Measurements from ENCODE around the gene KIF2C.
"Not testable (repeated sequence)": the region's sequence is repeated elsewhere in the genome, so short reads cannot be mapped to it uniquely, and the experiment has no call there.

The KIF2C gene

DNA sequence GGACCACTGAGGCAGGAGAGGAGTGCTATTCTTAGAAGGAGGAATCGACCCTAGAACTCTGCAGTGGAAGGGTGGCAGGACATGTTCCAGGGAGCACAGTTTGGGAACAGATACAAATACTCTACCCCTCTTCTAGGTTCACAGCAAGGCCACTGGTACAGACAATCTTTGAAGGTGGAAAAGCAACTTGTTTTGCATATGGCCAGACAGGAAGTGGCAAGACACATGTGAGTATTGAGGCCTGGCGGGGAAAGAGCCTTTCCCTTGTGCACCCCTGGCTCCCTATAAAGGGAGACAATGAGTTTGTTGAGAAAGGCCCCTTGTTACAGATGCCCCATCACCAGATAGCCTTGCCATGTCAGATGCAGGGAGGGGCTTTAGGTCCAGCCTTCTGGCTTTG is 17.8 kb downstream of the KIF2C start:
- H3K4me3 ChIP-seq (ENCODE audit: low read length in 2 of 2), result no peak overlapping the region
- DNase-seq (ENCODE audit: low spot score), result no peak
- peaks cover 0 to 2% of the 10 kb centered on the region in 2 donors for H3K9me3 ChIP-seq (replicated peaks in 1 of 2; ENCODE audit: control insufficient read depth in 2 of 2, insufficient read depth in 1 of 2, low read depth in 1 of 2, low read length in 2 of 2)
- H3K4me2 ChIP-seq (ENCODE audit: insufficient read depth, low read length, poor library complexity, severe bottlenecking), result no peak overlapping the region
- no peak overlapping the region for H3K14ac ChIP-seq (ENCODE audit: low read length)
- peaks cover 75 to 100% of the 10 kb centered on the region in 2 donors for H3K36me3 ChIP-seq (replicated peaks in 1 of 2; ENCODE audit: control insufficient read depth in 2 of 2, insufficient read depth in 2 of 2, low read length in 2 of 2)
- H3K4me1 ChIP-seq (ENCODE audit: control insufficient read depth in 2 of 2, insufficient read depth in 1 of 2, low read depth in 1 of 2, low read length in 2 of 2), result no peaks in the 10 kb centered on the region
- H3K23ac ChIP-seq (ENCODE audit: low read depth, low read length, poor library complexity), result no peak overlapping the region
- no CpG with 5 or more reads among the region's 2 CpGs for WGBS, 2 donors (ENCODE audit: extremely low coverage in 2 of 2, insufficient read length in 2 of 2, insufficient replicate concordance in 1 of 2)
- H2AK5ac ChIP-seq (ENCODE audit: low read depth, low read length), result no peak overlapping the region
- no peak overlapping the region for H4K8ac ChIP-seq (ENCODE audit: low read depth, low read length)
- no peak overlapping the region for H3K9ac ChIP-seq (ENCODE audit: low read depth, low read length, poor library complexity)
- H3K27me3 ChIP-seq (ENCODE audit: control insufficient read depth in 3 of 3, insufficient read depth in 3 of 3, low read depth in 1 of 3, low read length in 3 of 3), result no peaks in the 10 kb centered on the region
- no peak overlapping the region for H3K27ac ChIP-seq (replicated peaks; ENCODE audit: low read length)
- no peak overlapping the region for H2AFZ ChIP-seq (ENCODE audit: low read length)
- no peak overlapping the region for H3K18ac ChIP-seq (ENCODE audit: low read length)
- no peak overlapping the region for H4K91ac ChIP-seq (ENCODE audit: low read depth, low read length, poor library complexity)
- H2BK12ac ChIP-seq (ENCODE audit: low read length), result no peak overlapping the region
- no peak overlapping the region for H3K4ac ChIP-seq (ENCODE audit: low read length)
- no peak overlapping the region for H2BK5ac ChIP-seq (ENCODE audit: low read length)
- no peak overlapping the region for H2BK15ac ChIP-seq (ENCODE audit: low read length)
- no peaks in the 10 kb centered on the region for H3K79me1 ChIP-seq (ENCODE audit: low read depth, low read length)
- H2BK120ac ChIP-seq (ENCODE audit: low read depth, low read length), result no peak overlapping the region

DNA sequence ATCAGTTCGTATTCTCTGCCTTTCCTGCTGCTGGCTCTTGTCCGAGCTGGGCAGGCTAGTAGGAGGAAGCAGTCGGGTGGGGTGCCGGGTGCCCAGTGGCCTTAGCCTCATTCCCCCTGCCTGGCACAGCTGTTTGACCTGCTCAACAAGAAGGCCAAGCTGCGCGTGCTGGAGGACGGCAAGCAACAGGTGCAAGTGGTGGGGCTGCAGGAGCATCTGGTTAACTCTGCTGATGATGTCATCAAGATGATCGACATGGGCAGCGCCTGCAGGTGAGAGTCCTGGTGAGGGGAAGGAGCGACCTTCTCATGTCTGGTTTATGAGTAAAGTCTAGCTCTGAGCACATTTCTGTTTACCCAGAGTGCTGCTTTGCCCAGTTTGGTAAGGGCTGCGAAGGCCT is 19.4 kb downstream of the KIF2C start:
- Histone ChIP-seq H2BK5ac (ENCODE audit: low read length) (no peak overlapping the region), H3K79me1 (ENCODE audit: low read depth, low read length) (no peaks in the 10 kb centered on the region), H3K4ac (ENCODE audit: low read length) (no peak overlapping the region), H2AK5ac (ENCODE audit: low read depth, low read length) (no peak overlapping the region), H3K36me3 (replicated peaks in 1 of 2; ENCODE audit: control insufficient read depth in 2 of 2, insufficient read depth in 2 of 2, low read length in 2 of 2) (peaks cover 75 to 100% of the 10 kb centered on the region in 2 donors), H3K9ac (ENCODE audit: low read depth, low read length, poor library complexity) (peak overlapping the region; percentile 0), H4K91ac (ENCODE audit: low read depth, low read length, poor library complexity) (no peak overlapping the region), H3K27me3 (ENCODE audit: control insufficient read depth in 3 of 3, insufficient read depth in 3 of 3, low read depth in 1 of 3, low read length in 3 of 3) (no peaks in the 10 kb centered on the region), H4K8ac (ENCODE audit: low read depth, low read length) (no peak overlapping the region), H2AFZ (ENCODE audit: low read length) (no peak overlapping the region), H3K4me3 (ENCODE audit: low read length in 2 of 2) (peak overlapping the region in 1 of 2 donors; percentile 19), H3K18ac (ENCODE audit: low read length) (no peak overlapping the region), H3K23ac (ENCODE audit: low read depth, low read length, poor library complexity) (no peak overlapping the region), H2BK12ac (ENCODE audit: low read length) (no peak overlapping the region), H3K27ac (replicated peaks; ENCODE audit: low read length) (no peak overlapping the region), H2BK120ac (ENCODE audit: low read depth, low read length) (no peak overlapping the region), H3K4me2 (ENCODE audit: insufficient read depth, low read length, poor library complexity, severe bottlenecking) (no peak overlapping the region), H2BK15ac (ENCODE audit: low read length) (no peak overlapping the region), H3K9me3 (replicated peaks in 1 of 2; ENCODE audit: control insufficient read depth in 2 of 2, insufficient read depth in 1 of 2, low read depth in 1 of 2, low read length in 2 of 2) (peaks cover 0 to 7% of the 10 kb centered on the region in 2 donors), H3K4me1 (ENCODE audit: control insufficient read depth in 2 of 2, insufficient read depth in 1 of 2, low read depth in 1 of 2, low read length in 2 of 2) (no peaks in the 10 kb centered on the region), H3K14ac (ENCODE audit: low read length) (no peak overlapping the region)
- no CpG with 5 or more reads among the region's 11 CpGs for WGBS, 2 donors (ENCODE audit: extremely low coverage in 2 of 2, insufficient read length in 2 of 2, insufficient replicate concordance in 1 of 2)
- DNase-seq (ENCODE audit: low spot score), result no peak

DNA sequence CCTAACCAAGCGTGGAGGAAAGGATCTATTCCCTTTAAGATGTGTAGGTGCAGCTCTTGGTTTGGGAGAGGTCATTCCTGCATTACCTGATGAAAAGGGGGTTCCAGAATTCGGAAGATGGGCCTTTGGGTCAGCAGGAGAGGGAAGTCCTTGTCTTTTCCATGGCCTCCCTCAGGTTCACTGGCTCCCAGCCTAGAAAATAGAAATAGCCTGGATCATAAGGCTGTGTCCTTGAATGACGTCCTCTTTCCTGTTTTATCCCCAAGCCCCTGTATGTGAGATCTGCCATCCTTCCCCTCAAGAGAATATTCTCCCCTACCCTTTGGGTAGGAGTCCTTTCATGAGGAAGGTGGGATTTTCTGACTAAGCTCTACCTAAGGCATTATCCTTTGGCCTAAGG is 21.2 kb downstream of the KIF2C start:
- H3K4ac ChIP-seq (ENCODE audit: low read length), result no peak overlapping the region
- H4K91ac ChIP-seq (ENCODE audit: low read depth, low read length, poor library complexity), result no peak overlapping the region
- H2BK5ac ChIP-seq (ENCODE audit: low read length), result no peak overlapping the region
- no peaks in the 10 kb centered on the region for H3K4me1 ChIP-seq (ENCODE audit: control insufficient read depth in 2 of 2, insufficient read depth in 1 of 2, low read depth in 1 of 2, low read length in 2 of 2)
- no peaks in the 10 kb centered on the region for H3K27me3 ChIP-seq (ENCODE audit: control insufficient read depth in 3 of 3, insufficient read depth in 3 of 3, low read depth in 1 of 3, low read length in 3 of 3)
- peaks cover 0 to 7% of the 10 kb centered on the region in 2 donors for H3K9me3 ChIP-seq (replicated peaks in 1 of 2; ENCODE audit: control insufficient read depth in 2 of 2, insufficient read depth in 1 of 2, low read depth in 1 of 2, low read length in 2 of 2)
- H2AK5ac ChIP-seq (ENCODE audit: low read depth, low read length), result no peak overlapping the region
- H2AFZ ChIP-seq (ENCODE audit: low read length), result no peak overlapping the region
- H2BK120ac ChIP-seq (ENCODE audit: low read depth, low read length), result no peak overlapping the region
- no peak overlapping the region for H3K27ac ChIP-seq (replicated peaks; ENCODE audit: low read length)
- no peak overlapping the region for H3K9ac ChIP-seq (ENCODE audit: low read depth, low read length, poor library complexity)
- no peak for DNase-seq (ENCODE audit: low spot score)
- no peak overlapping the region for H3K4me2 ChIP-seq (ENCODE audit: insufficient read depth, low read length, poor library complexity, severe bottlenecking)
- no peak overlapping the region for H2BK12ac ChIP-seq (ENCODE audit: low read length)
- peaks cover 61 to 100% of the 10 kb centered on the region in 2 donors for H3K36me3 ChIP-seq (replicated peaks in 1 of 2; ENCODE audit: control insufficient read depth in 2 of 2, insufficient read depth in 2 of 2, low read length in 2 of 2)
- H3K23ac ChIP-seq (ENCODE audit: low read depth, low read length, poor library complexity), result no peak overlapping the region
- no peak overlapping the region for H3K18ac ChIP-seq (ENCODE audit: low read length)
- H2BK15ac ChIP-seq (ENCODE audit: low read length), result no peak overlapping the region
- H3K14ac ChIP-seq (ENCODE audit: low read length), result no peak overlapping the region
- no peak overlapping the region for H3K4me3 ChIP-seq (ENCODE audit: low read length in 2 of 2)
- H4K8ac ChIP-seq (ENCODE audit: low read depth, low read length), result no peak overlapping the region
- WGBS, 2 donors (ENCODE audit: extremely low coverage in 2 of 2, insufficient read length in 2 of 2, insufficient replicate concordance in 1 of 2), result no CpG with 5 or more reads among the region's 3 CpGs
- no peaks in the 10 kb centered on the region for H3K79me1 ChIP-seq (ENCODE audit: low read depth, low read length)

DNA sequence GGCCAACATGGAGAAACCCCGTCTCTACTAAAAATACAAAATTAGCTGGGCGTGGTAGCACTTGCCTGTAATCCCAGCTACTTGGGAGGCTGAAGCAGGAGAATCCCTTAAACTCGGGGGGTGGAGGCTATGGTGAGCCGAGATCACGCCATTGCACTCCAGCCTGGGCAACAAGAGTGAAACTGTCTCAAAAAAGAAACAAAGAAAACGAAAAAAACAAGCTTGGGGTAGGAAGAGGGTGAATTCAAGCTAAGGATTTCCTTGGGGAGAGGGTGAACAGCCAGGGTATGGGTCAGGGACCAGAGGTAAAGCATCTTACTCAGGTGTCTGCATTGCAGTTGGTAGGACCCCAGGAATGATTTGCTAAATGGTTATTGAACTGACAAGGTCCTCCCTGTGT is 26.8 kb downstream of the KIF2C start:
- H2AK5ac ChIP-seq (ENCODE audit: low read depth, low read length); H3K79me1 ChIP-seq (ENCODE audit: low read depth, low read length); H3K14ac ChIP-seq (ENCODE audit: low read length); H3K4me3 ChIP-seq (ENCODE audit: low read length in 2 of 2); H4K91ac ChIP-seq (ENCODE audit: low read depth, low read length, poor library complexity); H2AFZ ChIP-seq (ENCODE audit: low read length); H3K9me3 ChIP-seq (replicated peaks in 1 of 2; ENCODE audit: control insufficient read depth in 2 of 2, insufficient read depth in 1 of 2, low read depth in 1 of 2, low read length in 2 of 2); DNase-seq (ENCODE audit: low spot score); H2BK15ac ChIP-seq (ENCODE audit: low read length); H3K27me3 ChIP-seq (ENCODE audit: control insufficient read depth in 3 of 3, insufficient read depth in 3 of 3, low read depth in 1 of 3, low read length in 3 of 3); H2BK5ac ChIP-seq (ENCODE audit: low read length); H2BK120ac ChIP-seq (ENCODE audit: low read depth, low read length); H3K4me2 ChIP-seq (ENCODE audit: insufficient read depth, low read length, poor library complexity, severe bottlenecking); H3K27ac ChIP-seq (replicated peaks; ENCODE audit: low read length); H3K18ac ChIP-seq (ENCODE audit: low read length); H4K8ac ChIP-seq (ENCODE audit: low read depth, low read length); H3K4me1 ChIP-seq (ENCODE audit: control insufficient read depth in 2 of 2, insufficient read depth in 1 of 2, low read depth in 1 of 2, low read length in 2 of 2); H3K9ac ChIP-seq (ENCODE audit: low read depth, low read length, poor library complexity); H3K23ac ChIP-seq (ENCODE audit: low read depth, low read length, poor library complexity); H3K4ac ChIP-seq (ENCODE audit: low read length); H2BK12ac ChIP-seq (ENCODE audit: low read length): not testable (repeated sequence)
- H3K36me3 ChIP-seq (replicated peaks in 1 of 2; ENCODE audit: control insufficient read depth in 2 of 2, insufficient read depth in 2 of 2, low read length in 2 of 2), result peaks cover 31 to 66% of the 10 kb centered on the region in 2 donors
- no CpG with 5 or more reads among the region's 6 CpGs for WGBS, 2 donors (ENCODE audit: extremely low coverage in 2 of 2, insufficient read length in 2 of 2, insufficient replicate concordance in 1 of 2)

Data from neuronal stem cell (in vitro differentiated cells).